ENCODE data around the gene CYP39A1.

The CYP39A1 gene

GRCh38 chr6:46509981-46510510 lies 142.6 kb downstream of the CYP39A1 start:
- no peak for DNase-seq

GRCh38 chr6:46509063-46509462 lies 143.6 kb downstream of the CYP39A1 start:
- DNase-seq, result no peak

- no peak for DNase-seq
Observed at GRCh38 chr6:46507426-46507825, 145.2 kb downstream of the CYP39A1 start.

- no peak for DNase-seq
Observed at GRCh38 chr6:46505693-46506512, 146.7 kb downstream of the CYP39A1 start.

GRCh38 chr6:46504242-46504641 lies 148.4 kb downstream of the CYP39A1 start:
- no peak for DNase-seq

- no peak for DNase-seq
Observed at GRCh38 chr6:46502486-46503119, 150.0 kb downstream of the CYP39A1 start.

- no peak for DNase-seq
Observed at GRCh38 chr6:46501136-46502089, 151.2 kb downstream of the CYP39A1 start.

GRCh38 chr6:46500382-46500781 lies 152.2 kb downstream of the CYP39A1 start:
- DNase-seq, result no peak
